Activated naive CD4-positive, alpha-beta T cell (primary cell): Measurements from ENCODE around the gene AP2M1.
A peak's percentile ranks its signal among the peaks of the same experiment; 100 is the strongest.
"Not testable (repeated sequence)": the region's sequence is repeated elsewhere in the genome, so short reads cannot be mapped to it uniquely, and the experiment has no call there.

ENCODE experiments used
- DNase-seq, 4 experiments: peaks; one replicate each; lab custom pipeline; 2025; lab: John Stamatoyannopoulos, UW

The AP2M1 gene

GRCh38 chr3:184174646-184175492 lies at the start of gene AP2M1:
Gene AP2M1, plus strand, starts transcription at chr3:184174855. Its CDS starts 2,139 bp downstream, at chr3:184176994.
- peak; percentile 88 to 95 (median 90) for DNase-seq

- no peak for DNase-seq
Observed at GRCh38 chr3:184126006-184126405, 48.6 kb upstream of the AP2M1 start.

GRCh38 chr3:184129012-184129411 lies 45.6 kb upstream of the AP2M1 start:
- DNase-seq, result no peak

GRCh38 chr3:184132945-184133344 lies 41.7 kb upstream of the AP2M1 start:
- no peak for DNase-seq

GRCh38 chr3:184133840-184134745 lies 40.6 kb upstream of the AP2M1 start:
- peak in 2 of 4 experiments; percentile 21 to 22 for DNase-seq

- DNase-seq, result no peak
Observed at GRCh38 chr3:184134746-184135148, 39.9 kb upstream of the AP2M1 start.

GRCh38 chr3:184135149-184135910 lies 39.3 kb upstream of the AP2M1 start, which contains the start of gene EIF2B5:
Gene EIF2B5, plus strand, starts transcription at chr3:184135358. Its CDS starts 28 bp downstream, at chr3:184135386.
- DNase-seq, result peak; percentile 66 to 77 (median 68)

GRCh38 chr3:184135911-184136260 lies 38.8 kb upstream of the AP2M1 start:
- DNase-seq, result no peak

GRCh38 chr3:184140436-184140835 lies 34.2 kb upstream of the AP2M1 start:
- DNase-seq, result no peak

GRCh38 chr3:184142199-184142598 lies 32.5 kb upstream of the AP2M1 start:
- DNase-seq, result no peak

GRCh38 chr3:184143327-184143726 lies 31.3 kb upstream of the AP2M1 start:
- no peak for DNase-seq

GRCh38 chr3:184144505-184144904 lies 30.1 kb upstream of the AP2M1 start:
- DNase-seq, result no peak

- DNase-seq, result peak in 1 of 4 experiments; percentile 11
Observed at GRCh38 chr3:184145111-184145524, 29.5 kb upstream of the AP2M1 start.

- DNase-seq, result no peak
Observed at GRCh38 chr3:184145751-184146270, 28.8 kb upstream of the AP2M1 start.

GRCh38 chr3:184148076-184148475 lies 26.6 kb upstream of the AP2M1 start:
- no peak for DNase-seq

- DNase-seq, result no peak
Observed at GRCh38 chr3:184149123-184149522, 25.5 kb upstream of the AP2M1 start.

GRCh38 chr3:184149770-184150169 lies 24.9 kb upstream of the AP2M1 start:
- DNase-seq, result not testable (repeated sequence)

- peak in 1 of 4 experiments; percentile 36 for DNase-seq
Observed at GRCh38 chr3:184154885-184155643, 19.6 kb upstream of the AP2M1 start, which contains the start of gene DVL3. Gene DVL3, plus strand, starts transcription at chr3:184155377. Its CDS starts 259 bp downstream, at chr3:184155636.

- peak; percentile 9 to 37 (median 19) for DNase-seq
Observed at GRCh38 chr3:184155644-184156521, 18.8 kb upstream of the AP2M1 start.

GRCh38 chr3:184156522-184156955 lies 18.1 kb upstream of the AP2M1 start:
- DNase-seq, result no peak
